CD4-positive, CD25-positive, alpha-beta regulatory T cell (primary cell): ENCODE data around the gene TMEM229A. TPM values are rescaled to one million over a fixed set of nuclear protein-coding genes. Genes with fewer than 3 reads are reported as not detected.

ENCODE experiments used
- ATAC-seq, 2 donors: fragments of 150-1000 bp; cut with Tn5 transposase; one replicate each; pipeline ENCODE4 v1.10.0; 2021; ENCODE audit warnings: low read depth in 2 of 2, moderate number of reproducible peaks in 2 of 2, moderate library complexity in 1 of 2
- DNase-seq, 3 donors: peaks; one replicate each; pipeline versions ENCODE4 v3.0.0 to v3.0.0-alpha.2; 2012 to 2022; ENCODE audit warnings: mixed read lengths in 1 of 3
- H3K27ac ChIP-seq: one replicate; pipeline ENCODE4 v1.7.0; 2013; ENCODE audit warnings: mild to moderate bottlenecking, low read length; ENCODE audit not compliant: insufficient read depth, poor library complexity, severe bottlenecking
- H3K27me3 ChIP-seq: one replicate; pipeline ENCODE4 v1.7.0; 2013; ENCODE audit warnings: low read length; ENCODE audit not compliant: control insufficient read depth, insufficient read depth
- H3K36me3 ChIP-seq: one replicate; pipeline ENCODE4 v1.7.0; 2013; ENCODE audit warnings: mild to moderate bottlenecking, low read length, moderate library complexity; ENCODE audit not compliant: control insufficient read depth, insufficient read depth
- H3K4me1 ChIP-seq: 2 replicates; pipeline ENCODE4 v1.7.0; 2013; ENCODE audit warnings: mild to moderate bottlenecking, low read length; ENCODE audit not compliant: insufficient read depth, control insufficient read depth, poor library complexity, severe bottlenecking
- H3K4me3 ChIP-seq: one replicate; pipeline ENCODE4 v1.7.0; 2013; ENCODE audit warnings: low read depth, mild to moderate bottlenecking, low read length, moderate library complexity
- H3K9me3 ChIP-seq, 2 experiments: 1 replicate in 1 of 2; 2 replicates in 1 of 2; pipeline ENCODE4 v1.7.0; 2013; ENCODE audit warnings: low read length in 2 of 2, mild to moderate bottlenecking in 1 of 2, moderate library complexity in 1 of 2; ENCODE audit not compliant: control insufficient read depth in 2 of 2
- H3K27ac Mint-ChIP-seq, 3 donors: one replicate each; pipeline ENCODE4 v1.8.0; 2020 to 2022; ENCODE audit warnings: mild to moderate bottlenecking in 3 of 3, mixed read lengths in 3 of 3, moderate library complexity in 2 of 3
- H3K27me3 Mint-ChIP-seq: one replicate; pipeline ENCODE4 v1.8.0; 2022; ENCODE audit warnings: mild to moderate bottlenecking, mixed read lengths
- H3K36me3 Mint-ChIP-seq: one replicate; pipeline ENCODE4 v1.8.0; 2020; ENCODE audit warnings: mixed read lengths
- H3K4me1 Mint-ChIP-seq, 4 donors: one replicate each; pipeline ENCODE4 v1.8.0; 2020 to 2022; ENCODE audit warnings: mixed read lengths in 4 of 4, mild to moderate bottlenecking in 1 of 4
- H3K4me3 Mint-ChIP-seq, 4 donors: one replicate each; pipeline ENCODE4 v1.8.0; 2020 to 2022; ENCODE audit warnings: mild to moderate bottlenecking in 4 of 4, mixed read lengths in 4 of 4, moderate library complexity in 3 of 4
- H3K9me3 Mint-ChIP-seq, 7 donors: one replicate each; pipeline ENCODE4 v1.8.0; 2020 to 2022; ENCODE audit warnings: mixed read lengths in 7 of 7, mild to moderate bottlenecking in 3 of 7, moderate library complexity in 2 of 7
- polyA plus RNA-seq, 4 donors: library from polyadenylated mRNA; unstranded; fragments of 300-500 nt; fragmentation: Illumina TruSeq; gene quantifications; one replicate each; pipeline ENCODE4 v1.2.3, GENCODE V29; 2021
- total RNA-seq: library from RNA; stranded (reverse); gene quantifications from one replicate; pipeline ENCODE4 v1.2.3, GENCODE V29; 2022

TMEM229A gene
- total and polyA plus RNA-seq, 5 donors from 2014 or later = not detected

DNA sequence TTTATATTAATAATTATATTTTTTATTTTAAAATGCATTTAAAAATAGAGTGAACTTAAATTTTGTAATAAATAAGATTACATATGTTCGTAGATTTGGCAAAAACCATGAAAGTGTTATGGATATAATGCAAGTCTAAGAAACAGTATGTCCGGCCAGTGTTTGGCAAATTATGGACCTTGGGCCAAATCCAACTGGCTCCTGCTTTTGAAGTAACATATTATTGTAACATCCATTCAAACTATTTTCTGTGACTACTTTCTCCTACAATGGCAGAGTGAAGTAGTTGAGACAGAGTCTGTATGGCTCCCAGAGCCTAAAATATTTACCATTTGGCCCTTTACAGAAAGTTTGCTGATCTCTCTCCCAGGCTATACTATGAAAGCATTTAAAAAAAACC, 38.9 kb downstream of the TMEM229A start:
- no peaks in the 10 kb centered on the region for H3K36me3 Mint-ChIP-seq
- Histone ChIP-seq H3K27ac (no peak overlapping the region), H3K4me3 (no peak overlapping the region), H3K9me3 (no peaks in the 10 kb centered on the region), H3K4me1 (no peaks in the 10 kb centered on the region), H3K36me3 (no peaks in the 10 kb centered on the region), H3K27me3 (no peaks in the 10 kb centered on the region)
- peaks cover 0 to 11% (median 4%) of the 10 kb centered on the region in 7 donors for H3K9me3 Mint-ChIP-seq
- H3K4me1 Mint-ChIP-seq = no peaks in the 10 kb centered on the region
- no peak overlapping the region for H3K4me3 Mint-ChIP-seq
- no peak overlapping the region for H3K27ac Mint-ChIP-seq
- no peak for ATAC-seq
- no peaks in the 10 kb centered on the region for H3K27me3 Mint-ChIP-seq
- DNase-seq = no peak

DNA sequence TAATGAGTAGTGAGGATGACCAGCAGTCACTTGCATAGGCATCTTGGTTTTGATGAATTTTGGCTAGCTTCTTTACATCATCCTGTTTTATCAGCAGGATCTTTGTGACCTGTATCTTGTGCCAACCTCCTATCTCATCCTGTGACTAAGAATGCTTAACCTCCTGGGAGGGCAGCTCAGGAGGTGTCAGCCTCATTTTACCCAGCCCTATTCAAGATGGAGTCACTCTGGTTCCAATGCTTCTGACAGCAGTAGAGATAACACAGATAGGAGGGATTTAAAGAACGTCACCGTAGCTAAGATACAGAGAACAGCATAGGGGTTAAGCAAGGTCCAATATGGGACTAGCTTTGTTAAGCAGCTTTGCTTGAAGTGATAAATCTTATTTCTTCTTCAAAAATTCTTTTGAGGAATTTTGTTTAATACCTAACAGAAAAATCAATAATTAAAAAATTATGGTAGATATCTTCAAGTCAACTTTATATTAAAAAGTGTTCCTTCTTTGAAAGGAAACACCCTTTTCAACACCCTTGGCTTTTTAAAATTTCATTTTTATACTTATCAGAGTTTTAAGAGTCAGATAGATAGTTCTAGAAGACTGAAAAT, 39.9 kb downstream of the TMEM229A start:
- peaks cover 0 to 11% (median 2%) of the 10 kb centered on the region in 7 donors for H3K9me3 Mint-ChIP-seq

GRCh38 chr7:123987445-123987844, 45.4 kb downstream of the TMEM229A start:
- no peak for DNase-seq
- Histone ChIP-seq H3K9me3 (no peaks in the 10 kb centered on the region), H3K27ac (no peak overlapping the region), H3K36me3 (no peaks in the 10 kb centered on the region), H3K4me3 (no peak overlapping the region), H3K27me3 (no peaks in the 10 kb centered on the region), H3K4me1 (no peaks in the 10 kb centered on the region)
- no peak for ATAC-seq
- Mint-ChIP-seq H3K27ac (no peak overlapping the region), H3K9me3 (peaks cover 0 to 5% (median 0%) of the 10 kb centered on the region in 7 donors), H3K4me3 (no peak overlapping the region), H3K4me1 (no peaks in the 10 kb centered on the region), H3K36me3 (no peaks in the 10 kb centered on the region), H3K27me3 (no peaks in the 10 kb centered on the region)

More for the DNA sequence above, 39.9 kb downstream of the TMEM229A start:
- Mint-ChIP-seq H3K36me3 (no peaks in the 10 kb centered on the region), H3K4me3 (no peak overlapping the region), H3K27me3 (no peaks in the 10 kb centered on the region), H3K4me1 (no peaks in the 10 kb centered on the region), H3K27ac (no peak overlapping the region)
- no peaks in the 10 kb centered on the region for H3K36me3 ChIP-seq
- H3K27ac ChIP-seq = no peak overlapping the region
- DNase-seq (no peak), ATAC-seq (no peak)
- no peaks in the 10 kb centered on the region for H3K27me3 ChIP-seq
- H3K9me3 ChIP-seq = no peaks in the 10 kb centered on the region
- no peak overlapping the region for H3K4me3 ChIP-seq
- no peaks in the 10 kb centered on the region for H3K4me1 ChIP-seq

Other genes starting within 250 kb of the TMEM229A start
- gene HYAL4, start 187.9 kb downstream of the TMEM229A start, total RNA-seq = not detected
- not detected for gene HYAL4, start 187.9 kb downstream of the TMEM229A start, polyA plus RNA-seq
- not detected for gene SPAM1, start 107.8 kb downstream of the TMEM229A start, total RNA-seq
- not detected for gene SPAM1, start 107.8 kb downstream of the TMEM229A start, polyA plus RNA-seq